Sigmoid colon (tissue), 4 donors: ENCODE data around the gene PDE4D.

Experiments
- CTCF ChIP-seq, 4 experiments: fragments of 450-650 bp in 3 of 4; fragments of 200-600 bp in 1 of 4; IDR thresholded peaks; one replicate each; pipeline ENCODE4 v1.5.1; 2016 to 2019; ENCODE audit warnings: antibody characterized with exemption in 4 of 4, mild to moderate bottlenecking in 3 of 4, moderate library complexity in 2 of 4
- EP300 ChIP-seq, 4 donors: sonication (generic); formaldehyde crosslinking; IDR thresholded peaks; one replicate each; pipeline ENCODE4 v1.6.1; 2017; ENCODE audit warnings: antibody characterized with exemption in 4 of 4
- POLR2A ChIP-seq, 2 donors: fragments of 450-650 bp; IDR thresholded peaks; one replicate each; pipeline ENCODE4 v1.6.1; 2016; ENCODE audit warnings: antibody characterized with exemption in 2 of 2, mild to moderate bottlenecking in 2 of 2, moderate library complexity in 2 of 2

GRCh38 chr5:59798862-59799667 is 94.5 kb downstream of the PDE4D start:
- TF ChIP-seq CTCF (IDR thresholded peaks at IDR 0.05) (no peak), POLR2A (IDR thresholded peaks at IDR 0.05) (no peak), EP300 (IDR thresholded peaks at IDR 0.05) (no peak)
